ENCODE data around the gene MCEMP1. TPM values are rescaled to one million over a fixed set of nuclear protein-coding genes. Genes with fewer than 3 reads are reported as not detected.
A peak's percentile ranks its signal among the peaks of the same experiment; 100 is the strongest.

The MCEMP1 gene
- total RNA-seq, 2 donors from 2014 or later = not detected

GRCh38 chr19:7709932-7710460 lies 33.1 kb downstream of the MCEMP1 start:
- ATAC-seq (no peak), DNase-seq (no peak)
- TF ChIP-seq POLR2A (IDR thresholded peaks at IDR 0.05) (no peak), CTCF (IDR thresholded peaks at IDR 0.05) (no peak)
- Histone ChIP-seq H3K27me3 (no peaks in the 10 kb centered on the region), H3K9me3 (no peaks in the 10 kb centered on the region), H3K4me3 (no peak overlapping the region), H3K4me1 (no peaks in the 10 kb centered on the region), H3K27ac (no peak overlapping the region), H3K36me3 (replicated peaks in 1 of 2; ENCODE audit: insufficient read depth in 1 of 2, low read depth in 2 of 2) (no peaks in the 10 kb centered on the region)
- WGBS, 2 donors = 52 to 69% methylated on average over 8 to 10 of the region's 10 CpGs
- intact Hi-C loops (cut with DNase I) = no loop called here

GRCh38 chr19:7710616-7711015 lies 33.7 kb downstream of the MCEMP1 start:
- Histone ChIP-seq H3K27me3 (no peaks in the 10 kb centered on the region), H3K4me3 (no peak overlapping the region), H3K9me3 (no peaks in the 10 kb centered on the region), H3K4me1 (no peaks in the 10 kb centered on the region), H3K36me3 (replicated peaks in 1 of 2; ENCODE audit: insufficient read depth in 1 of 2, low read depth in 2 of 2) (no peaks in the 10 kb centered on the region), H3K27ac (no peak overlapping the region)
- no peak for TF ChIP-seq POLR2A (IDR thresholded peaks at IDR 0.05)
- TF ChIP-seq CTCF (IDR thresholded peaks at IDR 0.05) = no peak
- ATAC-seq (no peak), DNase-seq (no peak)
- intact Hi-C loops (cut with DNase I) = no loop called here
- WGBS, 2 donors = 64 to 71% methylated on average over 5 of the region's 5 CpGs

GRCh38 chr19:7715671-7716070 lies 38.8 kb downstream of the MCEMP1 start:
- DNase-seq (no peak), ATAC-seq (no peak)
- no peaks in the 10 kb centered on the region for H3K4me1 ChIP-seq
- no peak overlapping the region for H3K4me3 ChIP-seq
- no peaks in the 10 kb centered on the region for H3K27me3 ChIP-seq
- TF ChIP-seq POLR2A (IDR thresholded peaks at IDR 0.05) = no peak
- no peak for TF ChIP-seq CTCF (IDR thresholded peaks at IDR 0.05)
- WGBS, 2 donors = 73 to 90% methylated on average over 1 of the region's 1 CpG
- peaks cover 0 to 5% (median 0%) of the 10 kb centered on the region in 3 donors for H3K9me3 ChIP-seq
- H3K36me3 ChIP-seq (replicated peaks in 1 of 2; ENCODE audit: insufficient read depth in 1 of 2, low read depth in 2 of 2) = no peaks in the 10 kb centered on the region
- intact Hi-C loops (cut with DNase I) = no loop called here
- no peak overlapping the region for H3K27ac ChIP-seq

DNA sequence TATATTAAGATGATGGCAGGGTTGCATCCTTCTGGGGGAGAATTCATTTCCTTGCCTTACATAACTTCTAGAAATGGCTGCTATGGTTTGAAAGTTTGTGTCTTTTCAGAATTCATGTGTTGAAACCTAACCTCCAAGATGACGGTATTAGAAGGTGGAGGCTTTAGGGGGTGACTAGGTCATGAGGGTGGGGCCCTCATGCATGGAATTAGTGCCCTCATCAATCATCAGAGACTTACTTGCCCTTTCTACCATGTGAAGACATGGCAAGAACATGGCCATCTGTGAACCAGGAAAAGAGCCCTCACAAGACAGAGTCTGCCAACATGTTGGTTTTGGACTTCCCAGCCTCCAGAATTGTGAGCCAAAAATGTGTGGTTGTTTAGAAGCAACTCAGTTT lies 39.9 kb downstream of the MCEMP1 start:
- intact Hi-C loops (cut with DNase I) = no loop called here
- peaks cover 0 to 5% (median 0%) of the 10 kb centered on the region in 3 donors for H3K9me3 ChIP-seq
- no peaks in the 10 kb centered on the region for H3K27me3 ChIP-seq
- no peak overlapping the region for H3K4me3 ChIP-seq
- DNase-seq (no peak), ATAC-seq (no peak)
- TF ChIP-seq CTCF (IDR thresholded peaks at IDR 0.05) (no peak), POLR2A (IDR thresholded peaks at IDR 0.05) (no peak)
- WGBS, 2 donors = 60 to 67% methylated on average over 1 of the region's 1 CpG
- H3K27ac ChIP-seq = no peak overlapping the region
- no peaks in the 10 kb centered on the region for H3K4me1 ChIP-seq
- no peaks in the 10 kb centered on the region for H3K36me3 ChIP-seq (replicated peaks in 1 of 2; ENCODE audit: insufficient read depth in 1 of 2, low read depth in 2 of 2)

- Histone ChIP-seq H3K4me3 (no peak overlapping the region), H3K9me3 (peaks cover 0 to 5% (median 0%) of the 10 kb centered on the region in 3 donors), H3K36me3 (replicated peaks in 1 of 2; ENCODE audit: insufficient read depth in 1 of 2, low read depth in 2 of 2) (no peaks in the 10 kb centered on the region), H3K4me1 (no peaks in the 10 kb centered on the region), H3K27ac (no peak overlapping the region), H3K27me3 (no peaks in the 10 kb centered on the region)
- ATAC-seq = no peak
- DNase-seq = peak in 1 of 4 donors; percentile 8
- intact Hi-C loops (cut with DNase I) = no loop called here
- no peak for TF ChIP-seq CTCF (IDR thresholded peaks at IDR 0.05)
- 34 to 70% methylated on average over 5 to 8 of the region's 8 CpGs for WGBS, 2 donors
These were observed 41.8 kb downstream of the MCEMP1 start for GRCh38 chr19:7718668-7719067.
